IMR-90 (cell line): ENCODE data around the gene MTA1.

Experiments used
- CEBPB ChIP-seq: IDR thresholded peaks from 2 replicates; pipeline ENCODE4 v1.6.1; 2012; ENCODE audit warnings: low read depth, low read length, improper control_type of control experiment
- CTCF ChIP-seq: conservative IDR thresholded peaks from 2 replicates; pipeline ENCODE4 v1.5.1; 2012; ENCODE audit warnings: mild to moderate bottlenecking, low read depth, low read length, improper control_type of control experiment
- POLR2A ChIP-seq: IDR thresholded peaks from 2 replicates; pipeline ENCODE4 v1.6.1; 2012; ENCODE audit warnings: mild to moderate bottlenecking, low read depth, low read length
- RAD21 ChIP-seq: IDR thresholded peaks from 2 replicates; pipeline ENCODE4 v1.6.1; 2012; ENCODE audit warnings: low read length, improper control_type of control experiment
- USF2 ChIP-seq: fragments of 150-350 bp; IDR thresholded peaks from 2 replicates; pipeline ENCODE4 v1.6.1; 2017; ENCODE audit warnings: mild to moderate bottlenecking, antibody characterized with exemption, low read length, low read depth

GRCh38 chr14:105421723-105422615 is 2.3 kb downstream of the MTA1 start:
- TF ChIP-seq CTCF: no peak
- no peak for TF ChIP-seq CEBPB
- no peak for TF ChIP-seq USF2
- no peak for TF ChIP-seq POLR2A
- no peak for TF ChIP-seq RAD21
